Measurements from ENCODE around the gene TUBA4A. TPM values are rescaled to one million over a fixed set of nuclear protein-coding genes. Genes with fewer than 3 reads are reported as not detected.

Gene TUBA4A
- total RNA-seq, 6 donors from 2014 or later: 17.8 to 52.1 (median 40.3) TPM

- DNase-seq (peak in 1 of 2 donors; percentile 49), ATAC-seq (ENCODE audit: low FRiP score in 2 of 2) (no peak)
- TF ChIP-seq POLR2A (IDR thresholded peaks at IDR 0.05): no peak
- TF ChIP-seq CTCF (IDR thresholded peaks at IDR 0.05): no peak
- TF ChIP-seq POLR2AphosphoS5 (IDR thresholded peaks at IDR 0.05): no peak
- Histone ChIP-seq H3K4me1 (peaks cover 17 to 23% (median 20%) of the 10 kb centered on the region in 4 donors), H3K27me3 (no peaks in the 10 kb centered on the region), H3K4me3 (no peak overlapping the region), H3K9me3 (no peaks in the 10 kb centered on the region), H3K27ac (peak overlapping the region in 1 of 4 donors; percentile 5), H3K36me3 (peaks cover 0 to 62% (median 33%) of the 10 kb centered on the region in 4 donors)
- 92 to 95% methylated on average over 21 to 24 of the region's 24 CpGs for WGBS, 2 donors
These were observed 43.4 kb downstream of the TUBA4A start for GRCh38 chr2:219210196-219210885.

DNA sequence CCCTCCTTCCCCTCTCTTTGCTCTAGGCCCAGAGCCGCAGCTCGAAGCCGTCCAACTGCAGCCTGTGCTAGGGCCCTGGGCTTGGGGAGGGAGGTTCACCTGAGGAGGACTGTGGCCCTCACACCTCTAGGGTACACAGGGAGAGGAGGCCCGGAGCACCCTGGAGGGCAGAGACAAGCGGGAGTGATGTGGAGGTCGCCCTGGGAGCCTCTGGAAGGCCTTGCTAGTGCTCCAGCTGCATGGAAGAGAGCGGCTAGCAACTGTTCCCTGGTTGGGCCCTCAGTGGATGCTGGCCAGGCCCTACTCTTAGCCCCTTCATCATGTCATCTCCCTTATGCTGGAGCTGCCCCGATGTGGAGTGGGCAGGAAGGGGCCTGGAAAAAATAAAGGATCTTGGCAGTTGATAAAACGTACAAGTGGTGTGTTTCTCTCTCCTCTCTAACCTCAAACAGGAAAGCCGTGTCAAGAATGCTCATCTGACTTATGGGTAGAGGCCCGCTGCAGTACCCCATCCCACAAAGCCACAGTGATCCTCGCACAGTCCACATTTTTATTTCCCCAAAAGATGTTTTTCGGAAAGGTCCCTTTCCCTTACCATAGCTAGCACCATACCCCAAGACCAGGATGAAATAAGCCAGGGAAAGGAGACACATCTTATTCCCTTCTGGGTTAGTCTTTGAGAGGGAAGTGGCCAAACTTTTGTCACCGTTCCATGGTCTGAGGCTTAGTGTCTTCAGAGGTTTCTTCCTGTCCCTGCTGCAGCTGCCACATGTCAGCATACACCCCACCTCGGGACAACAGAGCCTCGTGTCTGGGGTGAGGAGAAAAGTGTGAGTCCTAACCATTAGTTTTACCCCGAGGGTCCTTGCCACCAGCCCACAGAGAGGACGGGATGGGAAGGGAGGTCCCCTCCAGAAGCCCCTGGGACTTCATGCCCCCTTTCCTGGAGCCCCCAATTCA lies 44.2 kb downstream of the TUBA4A start:
- H3K4me3 ChIP-seq: no peak overlapping the region
- H3K36me3 ChIP-seq: peaks cover 0 to 54% (median 30%) of the 10 kb centered on the region in 4 donors
- H3K27me3 ChIP-seq: no peaks in the 10 kb centered on the region
- 64 to 74% methylated on average over 18 of the region's 18 CpGs for WGBS, 2 donors
- DNase-seq (no peak), ATAC-seq (ENCODE audit: low FRiP score in 2 of 2) (no peak)
- H3K4me1 ChIP-seq: peaks cover 17 to 23% (median 20%) of the 10 kb centered on the region in 4 donors
- TF ChIP-seq POLR2AphosphoS5 (IDR thresholded peaks at IDR 0.05) (no peak), EP300 (IDR thresholded peaks at IDR 0.05) (no peak), CTCF (IDR thresholded peaks at IDR 0.05) (no peak), POLR2A (IDR thresholded peaks at IDR 0.05) (no peak)
- H3K27ac ChIP-seq: peak overlapping the region in 1 of 4 donors; percentile 31
- no peaks in the 10 kb centered on the region for H3K9me3 ChIP-seq

GRCh38 chr2:219207884-219208740 lies 45.6 kb downstream of the TUBA4A start:
- Histone ChIP-seq H3K4me1 (peaks cover 17 to 23% (median 20%) of the 10 kb centered on the region in 4 donors), H3K9me3 (no peaks in the 10 kb centered on the region), H3K36me3 (peaks cover 0 to 43% (median 24%) of the 10 kb centered on the region in 4 donors), H3K27me3 (no peaks in the 10 kb centered on the region), H3K4me3 (peak overlapping the region in 2 of 4 donors; percentile 80 to 95), H3K27ac (peak overlapping the region; percentile 91 to 98 (median 96))
- DNase-seq (peak in 1 of 2 donors; percentile 57), ATAC-seq (ENCODE audit: low FRiP score in 2 of 2) (no peak)
- TF ChIP-seq POLR2A (IDR thresholded peaks at IDR 0.05) (no peak), CTCF (IDR thresholded peaks at IDR 0.05) (no peak), EP300 (IDR thresholded peaks at IDR 0.05) (no peak), POLR2AphosphoS5 (IDR thresholded peaks at IDR 0.05) (no peak)
- 56 to 71% methylated on average over 17 of the region's 17 CpGs for WGBS, 2 donors

- H3K27me3 ChIP-seq: no peaks in the 10 kb centered on the region
- peaks cover 17 to 23% (median 20%) of the 10 kb centered on the region in 4 donors for H3K4me1 ChIP-seq
- H3K27ac ChIP-seq: peak overlapping the region; percentile 91 to 98 (median 96)
- WGBS, 2 donors: 17 to 25% methylated on average over 13 to 21 of the region's 22 CpGs
- ATAC-seq (ENCODE audit: low FRiP score in 2 of 2) (no peak), DNase-seq (no peak)
- H3K36me3 ChIP-seq: peaks cover 0 to 35% (median 19%) of the 10 kb centered on the region in 4 donors
- TF ChIP-seq EP300 (IDR thresholded peaks at IDR 0.05): no peak
- no peak for TF ChIP-seq POLR2AphosphoS5 (IDR thresholded peaks at IDR 0.05)
- TF ChIP-seq CTCF (IDR thresholded peaks at IDR 0.05): no peak
- TF ChIP-seq POLR2A (IDR thresholded peaks at IDR 0.05): no peak
- H3K9me3 ChIP-seq: no peaks in the 10 kb centered on the region
- H3K4me3 ChIP-seq: peak overlapping the region; percentile 73 to 97 (median 88)
These were observed 46.4 kb downstream of the TUBA4A start for GRCh38 chr2:219207134-219207883.
